NCI-H526 treated with DMSO at 0.1 percent for 48 hours (cell line): ENCODE measurements around the gene ABHD4.
A peak's percentile ranks its signal among the peaks of the same experiment; 100 is the strongest.
"Not testable (repeated sequence)": the region's sequence is repeated elsewhere in the genome, so short reads cannot be mapped to it uniquely, and the experiment has no call there.

Experiments used
- DNase-seq: peaks from one replicate; lab custom pipeline; 2025; lab: John Stamatoyannopoulos, UW

The ABHD4 gene

GRCh38 chr14:22589096-22589839 lies 8.8 kb upstream of the ABHD4 start, which contains the start of gene DAD1:
Gene DAD1 (minus strand): TSS chr14:22589224. CDS start chr14:22589157, 67 bp downstream.
- DNase-seq: peak; percentile 96

DNA sequence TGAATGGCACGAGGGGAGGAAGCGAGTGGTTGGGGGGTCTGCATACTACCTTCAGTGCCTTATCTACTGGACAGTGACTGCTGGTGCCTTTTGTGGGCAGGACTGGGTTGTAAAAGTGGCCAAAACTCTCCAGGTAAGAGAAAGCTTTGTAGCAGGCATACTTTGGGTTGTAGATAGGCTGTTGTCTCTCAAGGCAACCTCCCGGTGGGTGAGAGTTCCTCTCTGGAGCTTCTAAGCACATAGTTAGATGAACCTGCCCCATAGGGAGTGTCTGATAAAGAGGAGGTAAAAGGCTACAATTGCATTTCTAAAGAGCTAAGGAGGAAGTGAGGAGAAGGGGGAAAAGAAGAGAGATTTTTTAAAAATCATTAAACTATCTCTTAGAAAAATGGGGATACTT lies 4.9 kb upstream of the ABHD4 start:
- no peak for DNase-seq

DNA sequence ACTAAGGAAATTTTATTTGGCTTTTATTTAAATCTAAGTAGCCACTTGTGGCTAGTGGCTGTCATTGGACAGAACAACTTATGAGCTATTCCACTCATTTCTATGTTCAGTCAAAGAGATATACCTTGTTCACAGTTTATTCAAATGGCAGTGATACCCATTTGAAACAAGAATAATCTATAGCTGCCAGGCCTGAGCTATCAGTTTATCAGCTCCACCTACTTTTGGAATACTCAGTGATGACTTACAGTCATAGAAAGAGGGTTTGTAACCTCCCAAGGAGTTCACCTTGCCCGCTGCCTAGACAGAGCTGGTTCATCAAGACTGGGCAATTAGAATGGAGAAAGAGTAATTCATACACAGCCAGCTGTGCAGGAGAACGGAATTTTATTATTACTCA lies 4.5 kb upstream of the ABHD4 start:
- DNase-seq: no peak

- no peak for DNase-seq
Measured at GRCh38 chr14:22594156-22594716, 3.9 kb upstream of the ABHD4 start.

GRCh38 chr14:22596354-22596879 lies 1.7 kb upstream of the ABHD4 start:
- no peak for DNase-seq

- DNase-seq: no peak
Measured at GRCh38 chr14:22597265-22597664, 835 bp upstream of the ABHD4 start.

- no peak for DNase-seq
Measured at GRCh38 chr14:22597771-22598098, 365 bp upstream of the ABHD4 start.

GRCh38 chr14:22598896-22599244 lies 770 bp downstream of the ABHD4 start:
- no peak for DNase-seq

GRCh38 chr14:22599349-22599748 lies 1.2 kb downstream of the ABHD4 start:
- no peak for DNase-seq

GRCh38 chr14:22600027-22600426 lies 1.9 kb downstream of the ABHD4 start:
- no peak for DNase-seq

DNA sequence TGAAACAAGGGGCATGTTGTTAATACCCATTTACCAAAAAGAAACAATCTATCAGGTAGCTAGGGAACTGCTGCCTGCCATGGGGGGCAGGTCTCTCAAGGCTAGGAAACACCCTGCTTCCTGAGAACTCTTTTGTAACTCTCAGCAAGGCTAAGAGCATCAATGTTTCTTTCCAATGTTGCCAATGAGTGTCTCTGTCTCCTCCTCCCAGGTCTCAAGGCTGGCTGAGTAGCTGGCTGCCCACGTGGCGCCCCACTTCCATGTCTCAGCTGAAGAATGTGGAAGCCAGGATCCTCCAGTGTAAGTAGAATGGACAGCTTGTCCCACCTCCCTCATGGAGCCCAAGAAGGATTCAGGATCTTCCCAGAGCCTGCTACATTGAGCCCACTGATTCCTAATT lies 3.4 kb downstream of the ABHD4 start:
- no peak for DNase-seq

- no peak for DNase-seq
Measured at GRCh38 chr14:22601996-22602395, 3.9 kb downstream of the ABHD4 start.

- DNase-seq: no peak
Measured at GRCh38 chr14:22602862-22603261, 4.8 kb downstream of the ABHD4 start.

DNA sequence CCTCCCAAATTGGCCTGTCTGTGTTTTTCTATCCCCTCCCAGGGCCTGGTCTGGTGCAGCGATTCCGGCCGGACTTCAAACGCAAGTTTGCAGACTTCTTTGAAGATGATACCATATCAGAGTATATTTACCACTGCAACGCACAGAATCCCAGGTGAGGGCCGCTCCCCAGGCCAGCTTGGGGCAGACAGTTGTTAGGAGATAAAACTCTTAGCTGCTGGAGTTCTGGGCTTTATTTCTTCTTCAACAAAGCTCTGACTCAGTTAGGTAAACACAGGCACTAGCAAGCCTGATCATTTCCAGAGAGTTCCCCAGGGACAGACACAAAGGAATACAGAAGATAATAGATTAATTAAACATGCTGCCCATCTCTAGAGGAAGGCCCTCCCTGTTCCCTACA lies 8.3 kb downstream of the ABHD4 start:
- no peak for DNase-seq

DNA sequence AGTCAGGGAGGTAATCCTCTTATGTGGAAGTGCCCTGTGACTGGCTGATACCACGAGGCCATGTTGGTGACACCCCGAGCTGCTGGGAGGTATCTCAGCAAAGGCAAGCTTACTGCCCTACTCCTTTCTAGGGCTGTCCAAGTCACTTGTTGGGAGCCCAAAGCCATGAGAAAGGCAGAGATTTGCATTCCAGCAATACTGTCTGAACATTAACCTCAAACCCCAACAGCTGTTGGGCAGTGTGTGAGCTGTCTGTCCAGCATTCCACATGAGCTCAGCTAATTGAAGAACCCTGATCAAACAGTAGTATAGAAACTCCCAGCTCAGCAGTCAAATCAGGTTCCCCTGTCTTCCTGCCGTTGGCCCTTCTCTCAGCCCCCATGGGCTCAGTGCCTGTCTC lies 9.2 kb downstream of the ABHD4 start:
- no peak for DNase-seq

DNA sequence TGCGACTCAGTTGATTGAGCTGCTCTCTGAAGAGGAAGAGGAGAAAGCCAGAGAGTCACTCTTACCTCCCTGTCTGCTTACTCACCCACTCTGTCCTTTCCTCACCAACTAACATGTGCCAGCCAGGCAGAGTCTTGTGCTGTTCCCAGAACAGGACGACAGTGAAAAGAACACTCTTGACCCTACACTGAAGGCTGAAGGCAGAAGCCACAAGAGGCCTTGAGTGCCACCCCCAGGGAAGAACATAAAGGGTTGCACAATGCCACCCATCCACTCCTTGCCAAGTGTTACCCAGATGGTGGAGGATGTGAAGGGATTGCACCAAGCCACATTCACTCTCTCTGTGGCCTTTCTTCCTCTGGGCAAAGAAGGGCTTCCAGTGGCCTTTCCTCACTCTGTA lies 12.8 kb downstream of the ABHD4 start:
- DNase-seq: no peak

GRCh38 chr14:22613106-22613695 lies 15.1 kb downstream of the ABHD4 start:
- DNase-seq: no peak

DNA sequence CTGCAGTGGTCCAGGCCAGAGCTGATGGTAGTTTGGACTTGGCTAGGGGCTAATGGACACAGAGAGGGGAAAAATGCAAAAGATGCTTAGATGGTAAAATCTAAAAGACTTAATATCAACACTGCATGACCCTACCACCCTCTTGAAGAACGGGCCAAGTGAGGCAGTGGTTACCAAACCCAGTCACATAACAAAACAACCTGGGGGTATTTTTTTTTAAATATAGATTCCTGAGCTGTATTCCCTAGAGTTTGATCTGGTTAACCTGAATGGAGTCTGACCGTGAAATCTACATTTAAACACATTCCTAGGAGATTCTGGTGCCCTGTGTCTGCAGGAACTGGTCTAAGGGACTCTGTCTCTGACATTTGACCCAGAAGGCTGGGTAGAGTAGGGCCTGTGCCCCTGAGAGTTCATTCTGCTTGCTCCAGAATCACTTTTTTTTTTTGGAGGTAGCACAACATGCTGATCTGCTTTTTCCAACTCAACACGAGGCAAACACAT lies 15.7 kb downstream of the ABHD4 start:
- DNase-seq: no peak

DNA sequence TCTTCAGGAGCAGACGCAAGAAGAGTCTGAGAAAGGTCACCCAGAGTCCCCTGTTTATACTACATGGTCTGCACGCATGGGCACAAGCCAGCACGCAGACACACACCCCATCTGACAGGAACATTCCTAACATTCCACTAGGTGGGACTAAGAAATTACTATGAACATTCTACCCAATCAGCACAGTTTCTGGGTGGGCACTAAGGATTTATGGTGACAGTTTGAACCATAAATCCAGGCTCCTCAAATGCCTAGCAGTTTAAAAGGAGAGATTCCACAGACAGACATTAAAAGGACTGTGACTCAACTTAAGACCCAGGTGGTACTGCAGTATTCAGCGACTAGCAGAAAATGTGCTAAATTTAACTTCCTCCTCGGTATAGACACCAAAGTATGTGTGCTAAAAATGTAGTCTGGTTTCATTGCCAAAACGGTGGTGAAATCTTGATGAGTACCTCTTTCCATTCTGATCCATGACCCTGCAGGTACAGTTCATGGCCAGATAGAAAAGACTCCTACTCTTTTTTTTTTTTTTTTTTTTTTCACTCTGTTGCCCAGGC lies 16.2 kb downstream of the ABHD4 start:
- no peak for DNase-seq

DNA sequence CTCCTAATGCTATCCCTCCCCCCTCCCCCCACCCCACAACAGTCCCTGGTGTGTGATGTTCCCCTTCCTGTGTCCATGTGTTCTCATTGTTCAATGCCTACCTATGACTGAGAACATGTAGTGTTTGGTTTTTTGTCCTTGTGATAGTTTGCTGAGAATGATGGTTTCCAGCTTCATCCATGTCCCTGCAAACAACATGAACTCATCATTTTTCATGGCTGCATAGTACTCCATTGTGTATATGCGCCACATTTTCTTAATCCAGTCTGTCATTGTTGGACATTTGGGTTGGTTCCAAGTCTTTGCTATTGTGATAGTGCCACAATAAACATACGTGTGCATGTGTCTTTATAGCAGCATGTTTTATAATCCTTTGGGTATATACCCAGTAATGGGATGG lies 17.7 kb downstream of the ABHD4 start:
- not testable (repeated sequence) for DNase-seq

GRCh38 chr14:22622255-22622654 lies 24.2 kb downstream of the ABHD4 start:
- DNase-seq: no peak

- DNase-seq: no peak
Measured at GRCh38 chr14:22623047-22623446, 24.9 kb downstream of the ABHD4 start.

DNA sequence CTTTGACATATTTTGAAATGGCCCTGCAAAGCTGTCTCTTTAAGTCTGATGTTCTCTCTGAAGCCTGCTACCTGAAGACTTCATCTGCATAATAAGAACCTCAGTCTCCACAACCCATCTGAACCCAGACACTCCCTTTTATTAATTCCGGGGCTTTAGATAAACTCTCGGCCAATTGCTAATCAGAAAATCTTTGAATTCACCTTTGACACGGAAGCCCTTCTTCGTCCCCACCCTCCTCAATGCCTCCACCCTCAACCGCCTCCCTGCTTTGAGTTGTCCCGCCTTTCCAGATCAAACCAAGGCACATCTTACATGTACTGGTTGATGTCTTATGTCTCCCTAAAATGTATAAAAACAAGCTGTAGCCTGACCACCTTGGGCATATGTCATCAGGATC lies 28.5 kb downstream of the ABHD4 start:
- DNase-seq: no peak
